Stomach (tissue), 4 donors: ENCODE measurements around the gene OPALIN.

Experiments
- POLR2A ChIP-seq, 4 donors: fragments of 450-650 bp; IDR thresholded peaks; one replicate each; pipeline ENCODE4 v1.6.1; 2016; ENCODE audit warnings: antibody characterized with exemption in 4 of 4, control low read depth in 2 of 4, mild to moderate bottlenecking in 1 of 4, moderate library complexity in 1 of 4
- POLR2AphosphoS5 ChIP-seq, 3 donors: sonication (generic); formaldehyde crosslinking; IDR thresholded peaks; one replicate each; pipeline ENCODE4 v1.6.1; 2016; ENCODE audit warnings: antibody characterized with exemption in 3 of 3
- TF ChIP-seq, protein P1 (sequence below), 7 experiments: fragments of 450-650 bp in 4 of 7; fragments of 200-600 bp in 3 of 7; sonication (generic) in 3 of 7; IDR thresholded peaks; one replicate each; pipeline ENCODE4 v1.5.1; 2016 to 2019; ENCODE audit warnings: antibody characterized with exemption in 7 of 7, control low read depth in 2 of 7, mild to moderate bottlenecking in 1 of 7

- TF ChIP-seq, protein P1, sequence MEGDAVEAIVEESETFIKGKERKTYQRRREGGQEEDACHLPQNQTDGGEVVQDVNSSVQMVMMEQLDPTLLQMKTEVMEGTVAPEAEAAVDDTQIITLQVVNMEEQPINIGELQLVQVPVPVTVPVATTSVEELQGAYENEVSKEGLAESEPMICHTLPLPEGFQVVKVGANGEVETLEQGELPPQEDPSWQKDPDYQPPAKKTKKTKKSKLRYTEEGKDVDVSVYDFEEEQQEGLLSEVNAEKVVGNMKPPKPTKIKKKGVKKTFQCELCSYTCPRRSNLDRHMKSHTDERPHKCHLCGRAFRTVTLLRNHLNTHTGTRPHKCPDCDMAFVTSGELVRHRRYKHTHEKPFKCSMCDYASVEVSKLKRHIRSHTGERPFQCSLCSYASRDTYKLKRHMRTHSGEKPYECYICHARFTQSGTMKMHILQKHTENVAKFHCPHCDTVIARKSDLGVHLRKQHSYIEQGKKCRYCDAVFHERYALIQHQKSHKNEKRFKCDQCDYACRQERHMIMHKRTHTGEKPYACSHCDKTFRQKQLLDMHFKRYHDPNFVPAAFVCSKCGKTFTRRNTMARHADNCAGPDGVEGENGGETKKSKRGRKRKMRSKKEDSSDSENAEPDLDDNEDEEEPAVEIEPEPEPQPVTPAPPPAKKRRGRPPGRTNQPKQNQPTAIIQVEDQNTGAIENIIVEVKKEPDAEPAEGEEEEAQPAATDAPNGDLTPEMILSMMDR (IDR thresholded peaks at IDR 0.05), result no peak
- TF ChIP-seq POLR2AphosphoS5 (IDR thresholded peaks at IDR 0.05) (no peak), POLR2A (IDR thresholded peaks at IDR 0.05) (no peak)
These were observed 13.6 kb downstream of the OPALIN start for GRCh38 chr10:96345222-96345621.
